Nephron progenitor cell (in vitro differentiated cells): ENCODE measurements around the gene ZNF467.

Experiments
- DNase-seq: peaks from one replicate; pipeline ENCODE4 v3.0.0; 2021
- H3K27ac Mint-ChIP-seq: 2 replicates; pipeline ENCODE4 v1.8.0; 2021; ENCODE audit warnings: mild to moderate bottlenecking, moderate library complexity, mixed read lengths
- H3K27me3 Mint-ChIP-seq: 2 replicates; pipeline ENCODE4 v1.8.0; 2021; ENCODE audit warnings: mild to moderate bottlenecking, low read depth, mixed read lengths; ENCODE audit not compliant: poor library complexity
- H3K36me3 Mint-ChIP-seq: 2 replicates; pipeline ENCODE4 v1.8.0; 2021; ENCODE audit warnings: low read depth, mixed read lengths
- H3K4me1 Mint-ChIP-seq: 2 replicates; pipeline ENCODE4 v1.8.0; 2021; ENCODE audit warnings: mixed read lengths
- H3K4me3 Mint-ChIP-seq: 2 replicates; pipeline ENCODE4 v1.8.0; 2021; ENCODE audit warnings: mild to moderate bottlenecking, moderate library complexity, mixed read lengths
- H3K9me3 Mint-ChIP-seq: 2 replicates; pipeline ENCODE4 v1.8.0; 2021; ENCODE audit warnings: mild to moderate bottlenecking, moderate library complexity, mixed read lengths
- TF ChIP-seq, protein P1 (sequence below): fragments of 200-600 bp; sonication (generic); IDR thresholded peaks from 2 replicates; pipeline ENCODE4 v1.5.0; 2021; ENCODE audit warnings: antibody characterized with exemption

ZNF467 gene

GRCh38 chr7:149723082-149723767 is 50.2 kb downstream of the ZNF467 start:
- Mint-ChIP-seq H3K27me3 (peaks cover 2% of the 10 kb centered on the region), H3K4me3 (no peak overlapping the region), H3K27ac (no peak overlapping the region), H3K4me1 (peaks cover 39% of the 10 kb centered on the region), H3K9me3 (no peaks in the 10 kb centered on the region), H3K36me3 (peaks cover 21% of the 10 kb centered on the region)
- TF ChIP-seq, protein P1, sequence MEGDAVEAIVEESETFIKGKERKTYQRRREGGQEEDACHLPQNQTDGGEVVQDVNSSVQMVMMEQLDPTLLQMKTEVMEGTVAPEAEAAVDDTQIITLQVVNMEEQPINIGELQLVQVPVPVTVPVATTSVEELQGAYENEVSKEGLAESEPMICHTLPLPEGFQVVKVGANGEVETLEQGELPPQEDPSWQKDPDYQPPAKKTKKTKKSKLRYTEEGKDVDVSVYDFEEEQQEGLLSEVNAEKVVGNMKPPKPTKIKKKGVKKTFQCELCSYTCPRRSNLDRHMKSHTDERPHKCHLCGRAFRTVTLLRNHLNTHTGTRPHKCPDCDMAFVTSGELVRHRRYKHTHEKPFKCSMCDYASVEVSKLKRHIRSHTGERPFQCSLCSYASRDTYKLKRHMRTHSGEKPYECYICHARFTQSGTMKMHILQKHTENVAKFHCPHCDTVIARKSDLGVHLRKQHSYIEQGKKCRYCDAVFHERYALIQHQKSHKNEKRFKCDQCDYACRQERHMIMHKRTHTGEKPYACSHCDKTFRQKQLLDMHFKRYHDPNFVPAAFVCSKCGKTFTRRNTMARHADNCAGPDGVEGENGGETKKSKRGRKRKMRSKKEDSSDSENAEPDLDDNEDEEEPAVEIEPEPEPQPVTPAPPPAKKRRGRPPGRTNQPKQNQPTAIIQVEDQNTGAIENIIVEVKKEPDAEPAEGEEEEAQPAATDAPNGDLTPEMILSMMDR, result no peak
- DNase-seq, result no peak

GRCh38 chr7:149722356-149722957 is 50.9 kb downstream of the ZNF467 start:
- peaks cover 2% of the 10 kb centered on the region for H3K27me3 Mint-ChIP-seq
- peaks cover 32% of the 10 kb centered on the region for H3K4me1 Mint-ChIP-seq
- no peak overlapping the region for H3K4me3 Mint-ChIP-seq
- H3K9me3 Mint-ChIP-seq, result no peaks in the 10 kb centered on the region
- H3K36me3 Mint-ChIP-seq, result peaks cover 21% of the 10 kb centered on the region
- TF ChIP-seq, protein P1, result no peak
- DNase-seq, result no peak
- H3K27ac Mint-ChIP-seq, result no peak overlapping the region

DNA sequence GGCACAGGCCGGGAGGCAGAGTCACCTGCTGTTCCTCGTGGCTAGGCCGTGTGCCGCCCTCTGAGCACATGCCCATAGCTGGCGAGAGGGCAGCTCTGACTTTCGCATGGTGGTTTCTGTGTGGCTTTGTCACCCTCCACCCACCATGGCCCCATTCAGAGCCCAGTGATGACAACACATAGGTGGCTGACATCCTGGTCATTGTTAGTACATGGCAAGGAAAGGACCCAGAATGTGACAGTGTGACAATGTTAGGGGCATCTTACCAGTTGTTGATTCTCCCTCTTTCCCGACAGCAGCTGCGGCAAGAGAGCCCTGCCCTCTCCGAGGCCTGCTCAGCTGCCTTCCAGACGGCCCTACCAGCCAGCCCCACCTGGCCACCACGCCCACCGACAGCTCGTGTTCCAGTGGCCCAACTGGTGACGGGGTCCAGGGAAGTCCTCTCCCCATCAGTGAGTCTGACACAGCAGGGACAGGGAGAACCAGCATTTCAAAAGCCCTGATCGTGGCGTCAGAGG is 52.2 kb downstream of the ZNF467 start:
- no peak overlapping the region for H3K27ac Mint-ChIP-seq
- no peaks in the 10 kb centered on the region for H3K9me3 Mint-ChIP-seq

GRCh38 chr7:149720372-149721083 is 52.9 kb downstream of the ZNF467 start:
- H3K9me3 Mint-ChIP-seq, result no peaks in the 10 kb centered on the region
- peaks cover 35% of the 10 kb centered on the region for H3K4me1 Mint-ChIP-seq
- DNase-seq, result peak; percentile 53
- H3K36me3 Mint-ChIP-seq, result peaks cover 14% of the 10 kb centered on the region
- TF ChIP-seq, protein P1, result no peak
- H3K4me3 Mint-ChIP-seq, result no peak overlapping the region
- H3K27me3 Mint-ChIP-seq, result peaks cover 2% of the 10 kb centered on the region
- H3K27ac Mint-ChIP-seq, result no peak overlapping the region

More for the DNA sequence above, 52.2 kb downstream of the ZNF467 start:
- peaks cover 14% of the 10 kb centered on the region for H3K36me3 Mint-ChIP-seq
- no peak for DNase-seq
- H3K4me3 Mint-ChIP-seq, result no peak overlapping the region
- TF ChIP-seq, protein P1, result no peak
- H3K4me1 Mint-ChIP-seq, result peaks cover 29% of the 10 kb centered on the region
- H3K27me3 Mint-ChIP-seq, result peaks cover 2% of the 10 kb centered on the region

- H3K9me3 Mint-ChIP-seq, result no peaks in the 10 kb centered on the region
- peaks cover 2% of the 10 kb centered on the region for H3K27me3 Mint-ChIP-seq
- TF ChIP-seq, protein P1, result no peak
- no peak for DNase-seq
- H3K36me3 Mint-ChIP-seq, result peaks cover 14% of the 10 kb centered on the region
- no peak overlapping the region for H3K27ac Mint-ChIP-seq
- no peak overlapping the region for H3K4me3 Mint-ChIP-seq
- peaks cover 41% of the 10 kb centered on the region for H3K4me1 Mint-ChIP-seq
Observed at GRCh38 chr7:149719912-149720335, 53.5 kb downstream of the ZNF467 start.
